Astrocyte (in vitro differentiated cells and primary cell): ENCODE data around the gene NME4. TPM values are rescaled to one million over a fixed set of nuclear protein-coding genes. Genes with fewer than 3 reads are reported as not detected.

Source experiments
- DNase-seq: peaks from one replicate; pipeline ENCODE4 v3.0.0-alpha.2; 2010; ENCODE audit warnings: low read depth
- FAIRE-seq: peaks from 2 replicates; lab custom pipeline; 2011; peaks lifted over from hg19 to GRCh38; lab: Jason Lieb, UNC
- H2AFZ ChIP-seq: 2 replicates; pipeline ENCODE4 v1.6.0; 2012; ENCODE audit warnings: low read depth, low read length, inconsistent platforms
- H3K27ac ChIP-seq: 2 replicates; pipeline ENCODE4 v1.5.1; 2011; ENCODE audit warnings: low read depth, low read length, inconsistent platforms
- H3K27me3 ChIP-seq: 2 replicates; pipeline ENCODE4 v1.6.0; 2011; ENCODE audit warnings: low read length, inconsistent platforms; ENCODE audit not compliant: insufficient read depth
- H3K36me3 ChIP-seq: 2 replicates; pipeline ENCODE4 v1.5.1; 2011; ENCODE audit warnings: low read length, inconsistent platforms; ENCODE audit not compliant: insufficient read depth
- H3K4me1 ChIP-seq: 2 replicates; pipeline ENCODE4 v1.5.1; 2011; ENCODE audit warnings: low read length, inconsistent platforms; ENCODE audit not compliant: insufficient read depth
- H3K4me2 ChIP-seq: 2 replicates; pipeline ENCODE4 v1.6.0; 2012; ENCODE audit warnings: low read length, inconsistent platforms
- H3K4me3 ChIP-seq: 2 replicates; pipeline ENCODE4 v1.5.1; 2011; ENCODE audit warnings: low read depth, mild to moderate bottlenecking, low read length, inconsistent platforms; ENCODE audit not compliant: insufficient read depth
- H3K79me2 ChIP-seq: 2 replicates; pipeline ENCODE4 v1.6.0; 2012; ENCODE audit warnings: mild to moderate bottlenecking, low read length, inconsistent platforms; ENCODE audit not compliant: insufficient read depth
- H3K9ac ChIP-seq: 2 replicates; pipeline ENCODE4 v1.6.0; 2012; ENCODE audit warnings: mild to moderate bottlenecking, low read length, inconsistent platforms
- H3K9me3 ChIP-seq: 2 replicates; pipeline ENCODE4 v1.5.1; 2012; ENCODE audit warnings: low read depth, mild to moderate bottlenecking, low read length, inconsistent platforms; ENCODE audit not compliant: insufficient read depth
- H4K20me1 ChIP-seq: 2 replicates; pipeline ENCODE4 v1.6.0; 2012; ENCODE audit warnings: low read length, inconsistent platforms; ENCODE audit not compliant: insufficient read depth
- H3K27ac Mint-ChIP-seq: one replicate; pipeline ENCODE4 v1.8.0; 2021; ENCODE audit warnings: mild to moderate bottlenecking, mixed read lengths; ENCODE audit not compliant: unreplicated experiment
- H3K27me3 Mint-ChIP-seq: one replicate; pipeline ENCODE4 v1.8.0; 2021; ENCODE audit warnings: low read depth, mixed read lengths; ENCODE audit not compliant: unreplicated experiment
- H3K36me3 Mint-ChIP-seq: one replicate; pipeline ENCODE4 v1.8.0; 2021; ENCODE audit warnings: low read depth, mixed read lengths; ENCODE audit not compliant: unreplicated experiment
- H3K4me1 Mint-ChIP-seq: one replicate; pipeline ENCODE4 v1.8.0; 2021; ENCODE audit warnings: low read depth, mixed read lengths; ENCODE audit not compliant: unreplicated experiment
- H3K4me3 Mint-ChIP-seq: one replicate; pipeline ENCODE4 v1.8.0; 2021; ENCODE audit warnings: mild to moderate bottlenecking, moderate library complexity, mixed read lengths; ENCODE audit not compliant: unreplicated experiment
- H3K9me3 Mint-ChIP-seq: one replicate; pipeline ENCODE4 v1.8.0; 2021; ENCODE audit warnings: mild to moderate bottlenecking, mixed read lengths; ENCODE audit not compliant: unreplicated experiment
- EZH2 ChIP-seq: IDR thresholded peaks from 2 replicates; pipeline ENCODE4 v1.6.1; 2012; ENCODE audit warnings: mild to moderate bottlenecking, low read length, inconsistent platforms; ENCODE audit not compliant: insufficient read depth
- total RNA-seq: library from RNA; stranded (reverse); gene quantifications from 2 replicates; pipeline ENCODE4 v1.2.1, GENCODE V29; 2021
- TF ChIP-seq, protein P1 (sequence below): IDR thresholded peaks from 2 replicates; pipeline ENCODE4 v1.5.1; 2011; ENCODE audit warnings: low read depth, mild to moderate bottlenecking, inconsistent platforms, low read length, moderate library complexity; ENCODE audit not compliant: insufficient read depth

The NME4 gene
- total RNA-seq, 1 donor from 2014 or later = 268 TPM

DNA sequence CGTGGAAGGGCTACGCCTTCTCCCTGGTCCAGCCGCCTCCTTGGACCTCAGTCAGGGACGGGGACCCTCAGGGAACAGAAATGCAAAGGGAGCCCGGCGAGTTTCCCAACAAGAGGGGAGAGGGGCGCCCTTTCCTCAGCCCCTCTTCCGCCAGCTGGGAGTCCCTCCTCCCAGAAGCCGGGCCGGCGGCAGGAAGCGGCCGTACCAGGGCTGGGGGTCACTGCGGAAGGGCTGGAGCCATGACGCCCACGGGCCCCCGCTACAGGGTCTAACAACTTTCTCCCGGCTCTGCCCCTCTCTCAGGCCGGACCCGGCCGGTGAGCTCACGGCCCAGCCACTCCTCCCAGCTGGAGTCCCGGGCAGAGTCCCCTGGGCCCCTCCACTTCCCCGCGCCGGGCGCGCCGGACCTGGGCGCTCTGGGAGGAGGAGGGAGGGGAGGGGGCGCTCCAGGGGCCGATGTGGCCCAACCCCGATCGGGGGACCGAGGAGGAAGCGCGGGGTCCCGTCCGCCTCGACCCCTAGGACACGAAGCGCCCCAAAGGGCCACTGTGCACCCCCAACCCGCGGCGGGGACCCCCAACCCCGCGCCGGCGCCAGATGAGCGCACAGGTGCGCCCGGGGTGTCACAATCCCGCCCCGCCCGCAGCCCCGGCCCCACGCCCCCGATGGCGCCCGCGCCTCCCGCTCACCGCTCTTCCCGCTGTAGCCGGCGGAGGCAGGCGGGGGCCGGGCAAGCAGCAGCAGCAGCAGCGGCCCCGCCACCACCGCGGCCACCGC lies 15.8 kb upstream of the NME4 start:
- Mint-ChIP-seq H3K9me3 (no peaks in the 10 kb centered on the region), H3K27me3 (no peaks in the 10 kb centered on the region), H3K27ac (no peak overlapping the region), H3K4me1 (peaks cover 16% of the 10 kb centered on the region), H3K36me3 (no peaks in the 10 kb centered on the region), H3K4me3 (peak overlapping the region; percentile 85)
- Histone ChIP-seq H3K4me1 (peaks cover 12% of the 10 kb centered on the region), H3K9ac (peak overlapping the region; percentile 81), H2AFZ (peak overlapping the region; percentile 58), H3K4me2 (peak overlapping the region; percentile 96), H3K27me3 (no peaks in the 10 kb centered on the region), H3K4me3 (peak overlapping the region; percentile 64), H4K20me1 (peaks cover 30% of the 10 kb centered on the region), H3K79me2 (peaks cover 25% of the 10 kb centered on the region), H3K9me3 (no peaks in the 10 kb centered on the region), H3K36me3 (no peaks in the 10 kb centered on the region), H3K27ac (no peak overlapping the region)
- FAIRE-seq = no peak
- TF ChIP-seq, protein P1, sequence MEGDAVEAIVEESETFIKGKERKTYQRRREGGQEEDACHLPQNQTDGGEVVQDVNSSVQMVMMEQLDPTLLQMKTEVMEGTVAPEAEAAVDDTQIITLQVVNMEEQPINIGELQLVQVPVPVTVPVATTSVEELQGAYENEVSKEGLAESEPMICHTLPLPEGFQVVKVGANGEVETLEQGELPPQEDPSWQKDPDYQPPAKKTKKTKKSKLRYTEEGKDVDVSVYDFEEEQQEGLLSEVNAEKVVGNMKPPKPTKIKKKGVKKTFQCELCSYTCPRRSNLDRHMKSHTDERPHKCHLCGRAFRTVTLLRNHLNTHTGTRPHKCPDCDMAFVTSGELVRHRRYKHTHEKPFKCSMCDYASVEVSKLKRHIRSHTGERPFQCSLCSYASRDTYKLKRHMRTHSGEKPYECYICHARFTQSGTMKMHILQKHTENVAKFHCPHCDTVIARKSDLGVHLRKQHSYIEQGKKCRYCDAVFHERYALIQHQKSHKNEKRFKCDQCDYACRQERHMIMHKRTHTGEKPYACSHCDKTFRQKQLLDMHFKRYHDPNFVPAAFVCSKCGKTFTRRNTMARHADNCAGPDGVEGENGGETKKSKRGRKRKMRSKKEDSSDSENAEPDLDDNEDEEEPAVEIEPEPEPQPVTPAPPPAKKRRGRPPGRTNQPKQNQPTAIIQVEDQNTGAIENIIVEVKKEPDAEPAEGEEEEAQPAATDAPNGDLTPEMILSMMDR = no peak
- no peak for TF ChIP-seq EZH2
- no peak for DNase-seq

DNA sequence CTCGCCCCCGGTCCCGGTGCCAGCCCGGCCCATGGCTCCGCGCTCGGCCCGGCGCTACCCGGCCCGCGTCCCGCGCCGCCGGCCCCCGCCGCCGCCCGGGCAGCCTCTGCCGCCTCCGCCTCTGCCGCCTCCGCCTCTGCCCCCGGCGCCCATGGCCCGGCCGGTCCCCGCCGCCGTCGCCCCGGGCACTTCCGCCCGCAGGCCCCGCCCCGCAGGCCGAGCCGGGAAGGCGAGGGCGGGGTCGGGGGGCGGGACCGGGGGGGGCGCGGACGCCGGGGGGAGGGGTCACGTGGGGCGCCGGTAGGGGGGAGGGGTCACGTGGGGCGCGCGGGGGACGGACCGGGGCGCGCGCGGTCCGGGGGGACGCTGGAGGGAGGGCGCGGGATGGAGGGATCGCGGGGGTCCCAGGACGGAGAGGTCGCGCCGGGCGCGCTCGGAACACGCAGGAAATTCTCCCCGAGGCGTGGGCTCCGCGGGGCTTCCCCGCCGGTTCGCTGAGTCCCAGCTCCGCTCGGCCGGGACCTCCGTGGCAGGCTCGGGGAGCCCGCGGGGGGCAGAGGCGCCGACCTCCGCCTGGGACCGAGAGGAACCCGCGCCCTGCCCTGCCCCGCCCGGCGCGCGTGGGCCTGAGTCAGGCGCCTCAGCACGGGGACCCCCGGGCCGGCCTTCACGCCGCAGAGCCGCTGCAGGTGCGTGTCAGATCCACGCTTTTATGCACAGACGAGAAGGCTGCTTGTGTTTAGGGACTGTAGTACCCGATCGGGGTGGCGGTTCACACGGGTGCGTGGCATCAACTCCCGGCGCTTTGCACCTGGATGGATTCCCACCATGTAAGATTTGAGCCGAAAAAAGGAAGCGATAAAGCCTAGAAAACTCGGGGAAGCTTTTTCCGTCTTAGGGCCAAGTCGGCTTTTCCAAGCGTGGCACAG lies 14.9 kb upstream of the NME4 start, which contains the start of gene PGAP6:
PGAP6 (minus strand) TSS at position 190 of the 929 bp plus-strand sequence; CDS start at position 33, 157 bp downstream.
- peaks cover 12% of the 10 kb centered on the region for H3K4me1 ChIP-seq
- DNase-seq (no peak), FAIRE-seq (no peak)
- H3K4me3 ChIP-seq = peak within 1 kb of the TSS; percentile 71
- H3K4me3 Mint-ChIP-seq = peak within 1 kb of the TSS; percentile 86
- H3K36me3 ChIP-seq = no peaks in the 10 kb centered on the region
- no peaks in the 10 kb centered on the region for H3K27me3 Mint-ChIP-seq
- H3K79me2 ChIP-seq = peaks cover 25% of the 10 kb centered on the region
- H3K36me3 Mint-ChIP-seq = no peaks in the 10 kb centered on the region
- peak within 1 kb of the TSS; percentile 98 for H3K4me2 ChIP-seq
- peak within 1 kb of the TSS; percentile 26 for H3K27ac Mint-ChIP-seq
- TF ChIP-seq EZH2 = no peak
- TF ChIP-seq, protein P1 = no peak
- no peak within 1 kb of the TSS for H3K27ac ChIP-seq
- peaks cover 30% of the 10 kb centered on the region for H4K20me1 ChIP-seq
- H3K4me1 Mint-ChIP-seq = peaks cover 18% of the 10 kb centered on the region
- H3K9me3 ChIP-seq = no peaks in the 10 kb centered on the region
- no peaks in the 10 kb centered on the region for H3K9me3 Mint-ChIP-seq
- peak within 1 kb of the TSS; percentile 81 for H3K9ac ChIP-seq
- no peaks in the 10 kb centered on the region for H3K27me3 ChIP-seq
- peak within 1 kb of the TSS; percentile 75 for H2AFZ ChIP-seq
